ENCODE measurements around the gene RNU4-1.

- TF ChIP-seq CTCF (IDR thresholded peaks at IDR 0.05; ENCODE audit: insufficient read depth, low read depth, low read length) (no peak), EZH2 (IDR thresholded peaks at IDR 0.05; ENCODE audit: insufficient read depth, low read length) (no peak)
Observed at GRCh38 chr12:120247621-120248030, 45.4 kb downstream of the RNU4-1 start.
